Spinal cord (tissue), 10 donors: Measurements from ENCODE around the gene NAPB. TPM values are rescaled to one million over a fixed set of nuclear protein-coding genes. Genes with fewer than 3 reads are reported as not detected.
A peak's percentile ranks its signal among the peaks of the same experiment; 100 is the strongest.

Experiments
- DNase-seq, 6 donors: peaks; one replicate each; pipeline versions ENCODE4 v3.0.0 to v3.0.0-alpha.2; 2013 to 2015; ENCODE audit warnings: low spot score in 6 of 6, low read depth in 4 of 6
- H3K27ac ChIP-seq: one replicate; pipeline ENCODE4 v1.5.1; 2013; ENCODE audit warnings: low read depth, low read length, control low read depth
- H3K27me3 ChIP-seq: one replicate; pipeline ENCODE4 v1.6.1; 2013; ENCODE audit warnings: low read length; ENCODE audit not compliant: control insufficient read depth, insufficient read depth
- H3K36me3 ChIP-seq: one replicate; pipeline ENCODE4 v1.6.1; 2013; ENCODE audit warnings: low read length; ENCODE audit not compliant: control insufficient read depth, insufficient read depth
- H3K4me1 ChIP-seq: one replicate; pipeline ENCODE4 v1.6.1; 2013; ENCODE audit warnings: low read length; ENCODE audit not compliant: control insufficient read depth, insufficient read depth
- H3K4me3 ChIP-seq: one replicate; pipeline ENCODE4 v1.5.1; 2013; ENCODE audit warnings: low read depth, low read length, control low read depth
- H3K9me3 ChIP-seq: one replicate; pipeline ENCODE4 v1.6.1; 2013; ENCODE audit warnings: low read length; ENCODE audit not compliant: control insufficient read depth, insufficient read depth
- WGBS: methylation state at CpG from one replicate; pipeline ENCODE4 v1.1.5; 2013; ENCODE audit warnings: missing lambda C conversion rate; ENCODE audit not compliant: insufficient coverage; 5-methylcytosine and 5-hydroxymethylcytosine counted together
- polyA plus RNA-seq, 2 donors: library from polyadenylated mRNA; unstranded; fragments of 120-200 nt; gene quantifications; one replicate each; pipeline ENCODE4 v1.2.1, GENCODE V29; 2013; ENCODE audit not compliant: insufficient read length in 2 of 2
- small RNA-seq: library from RNA; depleted of rRNA; stranded (forward); fragments of <200 nt; gene quantifications from one replicate; pipeline ENCODE3, GENCODE V24; 2014; ENCODE audit warnings: low replicate concordance
- total RNA-seq, 2 donors: library from RNA; depleted of rRNA in 1 of 2; stranded (reverse); fragments of 120-200 nt in 1 of 2; fragments of >200 nt in 1 of 2; gene quantifications; one replicate each; pipeline versions ENCODE4 v1.2.3 to v1.2.4, GENCODE V29; 2013 to 2014
- donor health status: healthy.

The NAPB gene
- total and polyA plus RNA-seq, 4 donors = 37.0 to 207 (median 125) TPM

- Histone ChIP-seq H3K27ac (no peak overlapping the region), H3K27me3 (no peaks in the 10 kb centered on the region), H3K36me3 (no peaks in the 10 kb centered on the region), H3K4me1 (peaks cover under 1% of the 10 kb centered on the region), H3K4me3 (no peak overlapping the region), H3K9me3 (no peaks in the 10 kb centered on the region)
- 81% methylated on average over 4 of the region's 8 CpGs for WGBS
- DNase-seq = no peak
Observed at GRCh38 chr20:23331450-23332350, 89.6 kb downstream of the NAPB start.

- H3K4me1 ChIP-seq = no peaks in the 10 kb centered on the region
- H3K36me3 ChIP-seq = no peaks in the 10 kb centered on the region
- H3K27me3 ChIP-seq = no peaks in the 10 kb centered on the region
- DNase-seq = no peak
- H3K27ac ChIP-seq = no peak overlapping the region
- 82% methylated on average over 14 of the region's 15 CpGs for WGBS
- H3K4me3 ChIP-seq = no peak overlapping the region
- H3K9me3 ChIP-seq = no peaks in the 10 kb centered on the region
Observed at GRCh38 chr20:23327617-23328333, 93.5 kb downstream of the NAPB start.

- no peak for DNase-seq
- no peak overlapping the region for H3K27ac ChIP-seq
- H3K9me3 ChIP-seq = no peaks in the 10 kb centered on the region
- H3K27me3 ChIP-seq = no peaks in the 10 kb centered on the region
- H3K36me3 ChIP-seq = no peaks in the 10 kb centered on the region
- 95% methylated on average over 8 of the region's 8 CpGs for WGBS
- H3K4me3 ChIP-seq = no peak overlapping the region
- H3K4me1 ChIP-seq = no peaks in the 10 kb centered on the region
Observed at GRCh38 chr20:23326774-23327173, 94.5 kb downstream of the NAPB start.

- H3K9me3 ChIP-seq = no peaks in the 10 kb centered on the region
- DNase-seq = peak in 1 of 6 donors; percentile 29
- no peaks in the 10 kb centered on the region for H3K27me3 ChIP-seq
- 30% methylated on average over 1 of the region's 3 CpGs for WGBS
- no peak overlapping the region for H3K4me3 ChIP-seq
- no peak overlapping the region for H3K27ac ChIP-seq
- no peaks in the 10 kb centered on the region for H3K4me1 ChIP-seq
- H3K36me3 ChIP-seq = no peaks in the 10 kb centered on the region
Observed at GRCh38 chr20:23325107-23325506, 96.2 kb downstream of the NAPB start.

Small RNAs within 50 kb of the gene (small RNA-seq; reads per million reads assigned to genes)
- gene RF00019 = not detected
- not detected for gene RNA5SP479

Other genes starting within 250 kb of the NAPB start
- gene NXT1, start 70.7 kb downstream of the NAPB start, total RNA-seq = 10 to 100 TPM; 16.0 to 24.1 TPM
- 10 to 100 TPM; 14.8 to 17.2 TPM for gene NXT1, start 70.7 kb downstream of the NAPB start, polyA plus RNA-seq
- 10 to 100 TPM; 22.6 to 23.7 TPM for gene GZF1, start 59.3 kb downstream of the NAPB start, total RNA-seq
- gene GZF1, start 59.3 kb downstream of the NAPB start, polyA plus RNA-seq = 10 to 100 TPM; 21.1 to 22.7 TPM
- not detected for gene CSTL1, start 18.2 kb upstream of the NAPB start, total RNA-seq
- gene CSTL1, start 18.2 kb upstream of the NAPB start, polyA plus RNA-seq = not detected
- gene CST11, start 31.4 kb upstream of the NAPB start, total RNA-seq = not detected
- gene CST11, start 31.4 kb upstream of the NAPB start, polyA plus RNA-seq = not detected
- not detected for gene CST8, start 69.6 kb upstream of the NAPB start, total RNA-seq
- gene CST8, start 69.6 kb upstream of the NAPB start, polyA plus RNA-seq = not detected
- not detected for gene CST9L, start 147.0 kb upstream of the NAPB start, total RNA-seq
- not detected for gene CST9L, start 147.0 kb upstream of the NAPB start, polyA plus RNA-seq
- not detected for gene CST9, start 184.4 kb upstream of the NAPB start, total RNA-seq
- not detected for gene CST9, start 184.4 kb upstream of the NAPB start, polyA plus RNA-seq
- gene CST3, start 216.5 kb upstream of the NAPB start, total RNA-seq = 100 to 1,000 TPM; 465 to 571 TPM
- 1,000 to 10,000 TPM; 2,050 to 2,096 TPM for gene CST3, start 216.5 kb upstream of the NAPB start, polyA plus RNA-seq